ENCODE results near the gene AGT.

DNA sequence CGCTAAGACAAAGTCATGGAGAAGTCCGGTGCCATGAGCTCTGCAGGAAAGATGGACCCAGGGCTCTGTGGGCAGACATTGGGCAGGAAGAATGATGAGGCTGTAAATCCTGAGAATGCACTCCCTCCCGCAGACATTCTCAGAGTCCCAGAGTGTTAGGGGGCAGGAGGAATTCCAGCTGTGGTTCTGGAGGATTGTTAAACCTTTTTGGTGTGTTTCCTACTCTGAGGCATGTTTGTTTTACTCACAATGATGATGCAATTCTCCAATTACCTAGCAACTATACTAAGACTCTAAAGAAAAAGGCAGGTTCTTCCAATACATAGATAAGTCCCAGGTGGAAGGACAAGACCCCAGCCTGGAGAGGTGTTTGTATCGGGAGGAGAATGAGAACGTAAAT is 30.5 kb upstream of the AGT start:
- TF ChIP-seq, protein P1, sequence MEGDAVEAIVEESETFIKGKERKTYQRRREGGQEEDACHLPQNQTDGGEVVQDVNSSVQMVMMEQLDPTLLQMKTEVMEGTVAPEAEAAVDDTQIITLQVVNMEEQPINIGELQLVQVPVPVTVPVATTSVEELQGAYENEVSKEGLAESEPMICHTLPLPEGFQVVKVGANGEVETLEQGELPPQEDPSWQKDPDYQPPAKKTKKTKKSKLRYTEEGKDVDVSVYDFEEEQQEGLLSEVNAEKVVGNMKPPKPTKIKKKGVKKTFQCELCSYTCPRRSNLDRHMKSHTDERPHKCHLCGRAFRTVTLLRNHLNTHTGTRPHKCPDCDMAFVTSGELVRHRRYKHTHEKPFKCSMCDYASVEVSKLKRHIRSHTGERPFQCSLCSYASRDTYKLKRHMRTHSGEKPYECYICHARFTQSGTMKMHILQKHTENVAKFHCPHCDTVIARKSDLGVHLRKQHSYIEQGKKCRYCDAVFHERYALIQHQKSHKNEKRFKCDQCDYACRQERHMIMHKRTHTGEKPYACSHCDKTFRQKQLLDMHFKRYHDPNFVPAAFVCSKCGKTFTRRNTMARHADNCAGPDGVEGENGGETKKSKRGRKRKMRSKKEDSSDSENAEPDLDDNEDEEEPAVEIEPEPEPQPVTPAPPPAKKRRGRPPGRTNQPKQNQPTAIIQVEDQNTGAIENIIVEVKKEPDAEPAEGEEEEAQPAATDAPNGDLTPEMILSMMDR (IDR thresholded peaks at IDR 0.05; ENCODE audit: insufficient read depth, low read length, poor library complexity, severe bottlenecking) = no peak
- no peak for TF ChIP-seq EZH2phosphoT487 (conservative IDR thresholded peaks at IDR 0.05; ENCODE audit: low read length)

All from SU-DHL-6 (cell line).